KG1 (cell line): ENCODE data around the gene MRTFA.

Experiments used
- DNase-seq: peaks from one replicate; lab custom pipeline; 2025; lab: John Stamatoyannopoulos, UW

Gene MRTFA

DNA sequence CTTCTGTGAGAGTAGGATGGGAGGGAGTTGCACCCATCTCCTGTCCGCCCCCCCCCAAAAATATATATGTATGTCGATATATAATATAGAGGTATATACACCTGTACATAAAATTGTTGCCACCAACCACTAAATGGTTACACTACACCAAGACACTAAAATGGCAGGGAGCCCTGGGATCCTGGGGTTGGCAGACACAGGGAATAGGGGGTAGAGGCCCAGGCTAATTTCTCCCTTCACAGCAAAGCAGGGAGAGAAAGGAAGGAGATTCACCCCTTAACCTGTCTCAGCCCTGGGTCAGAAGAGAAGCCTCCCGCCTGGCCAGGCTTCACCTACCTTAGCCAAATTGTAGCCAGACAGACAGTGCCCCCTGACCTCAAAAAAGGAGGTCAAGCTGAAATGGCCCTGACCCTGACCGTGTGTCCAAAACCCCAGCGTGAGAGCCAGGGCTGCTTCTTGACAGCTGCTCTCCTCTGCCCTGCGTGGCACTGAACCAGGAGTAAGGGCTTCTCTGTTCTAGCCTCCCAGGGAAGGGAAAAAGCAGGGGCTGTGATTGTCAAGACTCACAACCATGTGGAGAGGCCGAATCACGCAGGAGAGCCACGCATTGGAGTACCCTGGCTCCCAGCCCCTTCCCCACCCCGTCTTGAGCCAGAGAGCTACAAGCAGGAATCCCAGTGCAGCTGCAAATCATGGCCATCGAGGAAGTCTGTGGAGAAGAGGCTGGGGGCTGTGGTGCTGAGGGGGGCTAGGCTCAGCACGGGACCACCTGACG, 225.6 kb downstream of the MRTFA start:
- DNase-seq = no peak

DNA sequence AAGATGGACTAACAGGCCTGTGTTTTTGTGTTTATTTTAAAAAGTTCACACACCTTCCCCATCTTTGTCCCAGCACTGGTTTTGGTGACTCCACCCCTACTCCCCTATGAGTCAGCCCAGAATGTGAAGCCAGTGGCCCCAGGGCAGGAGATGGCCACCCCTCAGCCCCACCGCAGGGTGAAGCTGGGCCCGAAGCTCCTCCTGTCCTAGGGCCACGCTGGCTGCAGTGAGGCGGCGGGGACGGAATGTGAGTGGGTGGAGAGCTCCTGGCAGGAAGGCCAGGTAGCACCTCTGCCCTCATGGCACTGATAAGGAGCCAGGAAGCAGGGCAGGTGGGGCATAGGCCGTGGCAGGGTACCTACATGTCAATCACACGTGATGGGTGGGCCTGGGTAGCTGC, 226.2 kb downstream of the MRTFA start:
- no peak for DNase-seq

DNA sequence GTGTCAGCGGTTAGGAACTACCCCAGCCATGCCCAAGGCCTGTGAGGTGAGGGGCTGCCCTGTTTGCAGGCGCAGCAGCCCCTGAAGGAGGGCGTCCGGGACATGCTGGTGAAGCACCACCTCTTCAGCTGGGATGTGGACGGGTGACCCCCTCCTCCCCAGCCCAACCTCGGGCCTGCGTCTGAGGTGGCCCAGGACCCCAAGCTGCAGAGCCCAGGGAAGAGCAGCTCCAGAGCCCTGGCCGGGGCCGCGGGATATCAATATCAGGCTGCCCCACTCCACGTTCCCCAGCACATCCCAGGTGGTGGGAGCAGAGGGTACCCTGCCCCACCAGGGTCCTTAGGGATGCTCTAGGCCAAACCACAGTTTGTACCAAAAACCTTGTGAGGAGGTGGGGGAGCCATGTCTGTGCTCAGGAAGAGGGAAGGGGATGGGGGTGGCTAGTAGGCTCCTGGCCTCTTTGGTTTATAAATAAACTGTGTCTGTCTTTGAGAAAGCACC, 226.9 kb downstream of the MRTFA start:
- no peak for DNase-seq

DNA sequence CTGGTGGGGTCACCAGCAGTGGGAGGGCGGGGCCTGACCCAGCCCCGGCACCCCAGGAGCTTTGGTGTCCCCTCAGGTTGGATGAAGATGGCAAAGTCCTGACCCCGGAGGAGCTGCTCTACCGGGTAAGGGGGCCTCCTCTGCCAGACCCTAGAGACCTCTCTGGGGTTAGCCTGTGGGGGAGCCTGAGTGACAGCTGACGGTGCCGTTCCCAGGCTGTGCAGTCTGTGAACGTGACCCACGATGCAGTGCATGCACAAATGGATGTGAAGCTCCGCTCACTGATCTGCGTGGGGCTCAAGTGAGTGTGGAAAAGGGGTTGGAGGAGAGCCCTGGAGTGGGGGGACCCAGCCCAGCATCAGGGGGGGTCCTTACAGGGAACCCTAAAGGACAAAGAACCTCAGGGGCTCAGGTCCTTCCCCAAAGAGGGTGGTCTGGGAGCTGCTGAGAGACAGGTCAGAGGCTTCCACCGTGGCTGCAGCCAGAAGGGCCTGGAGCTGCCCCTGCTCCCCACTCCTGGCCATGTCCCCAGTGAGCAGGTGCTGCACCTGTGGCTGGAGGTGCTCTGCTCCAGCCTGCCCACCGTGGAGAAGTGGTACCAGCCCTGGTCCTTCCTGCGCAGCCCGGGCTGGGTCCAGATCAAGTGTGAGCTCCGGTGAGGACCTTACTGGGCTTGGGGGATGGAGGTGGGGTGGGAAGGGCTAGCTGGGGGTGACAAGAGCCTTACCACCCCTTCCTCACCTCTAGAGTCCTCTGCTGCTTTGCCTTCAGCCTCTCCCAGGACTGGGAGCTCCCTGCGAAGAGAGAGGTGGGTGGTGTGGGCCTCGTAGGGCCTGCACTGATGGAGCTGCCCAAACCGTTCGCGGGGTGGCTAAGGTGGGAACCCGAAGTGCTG, 227.6 kb downstream of the MRTFA start:
- no peak for DNase-seq

DNA sequence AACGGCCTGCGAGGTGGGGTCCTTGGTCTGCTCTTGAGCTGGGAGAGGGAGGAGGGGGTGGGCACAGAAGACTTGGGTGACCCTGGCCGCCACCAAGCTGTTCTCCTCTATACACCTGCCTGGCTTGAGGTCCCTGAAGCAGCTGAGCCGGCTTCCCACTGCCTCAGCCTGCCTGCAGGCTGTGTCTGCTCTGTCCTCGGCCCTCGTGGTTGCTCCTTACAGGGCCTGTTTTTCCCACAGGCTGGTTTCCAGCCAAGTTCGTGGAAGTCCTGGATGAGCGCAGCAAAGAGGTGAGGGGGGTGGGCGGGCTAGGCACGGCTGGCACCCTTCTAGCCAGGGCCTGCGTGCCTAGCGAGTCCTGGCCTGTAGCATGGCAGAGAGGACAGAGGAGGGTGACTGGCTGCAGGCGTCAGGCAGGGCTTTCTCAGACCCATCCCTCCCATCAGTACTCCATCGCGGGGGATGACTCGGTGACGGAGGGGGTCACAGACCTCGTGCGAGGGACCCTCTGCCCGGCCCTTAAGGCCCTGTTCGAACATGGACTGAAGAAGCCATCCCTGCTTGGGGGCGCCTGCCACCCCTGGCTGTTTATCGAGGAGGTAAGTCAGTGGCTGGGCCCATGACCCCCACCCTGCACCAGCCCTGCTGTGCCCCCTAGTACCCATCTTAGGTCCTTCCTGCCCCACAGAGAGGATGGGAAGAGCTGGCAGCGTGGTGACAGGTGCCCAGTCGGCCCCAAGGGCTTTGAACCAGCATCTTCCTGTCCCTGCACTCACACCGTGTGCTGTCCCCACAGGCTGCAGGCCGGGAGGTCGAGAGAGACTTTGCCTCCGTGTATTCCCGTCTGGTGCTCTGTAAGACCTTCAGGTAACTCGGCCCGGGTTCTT, 228.4 kb downstream of the MRTFA start:
- no peak for DNase-seq

DNA sequence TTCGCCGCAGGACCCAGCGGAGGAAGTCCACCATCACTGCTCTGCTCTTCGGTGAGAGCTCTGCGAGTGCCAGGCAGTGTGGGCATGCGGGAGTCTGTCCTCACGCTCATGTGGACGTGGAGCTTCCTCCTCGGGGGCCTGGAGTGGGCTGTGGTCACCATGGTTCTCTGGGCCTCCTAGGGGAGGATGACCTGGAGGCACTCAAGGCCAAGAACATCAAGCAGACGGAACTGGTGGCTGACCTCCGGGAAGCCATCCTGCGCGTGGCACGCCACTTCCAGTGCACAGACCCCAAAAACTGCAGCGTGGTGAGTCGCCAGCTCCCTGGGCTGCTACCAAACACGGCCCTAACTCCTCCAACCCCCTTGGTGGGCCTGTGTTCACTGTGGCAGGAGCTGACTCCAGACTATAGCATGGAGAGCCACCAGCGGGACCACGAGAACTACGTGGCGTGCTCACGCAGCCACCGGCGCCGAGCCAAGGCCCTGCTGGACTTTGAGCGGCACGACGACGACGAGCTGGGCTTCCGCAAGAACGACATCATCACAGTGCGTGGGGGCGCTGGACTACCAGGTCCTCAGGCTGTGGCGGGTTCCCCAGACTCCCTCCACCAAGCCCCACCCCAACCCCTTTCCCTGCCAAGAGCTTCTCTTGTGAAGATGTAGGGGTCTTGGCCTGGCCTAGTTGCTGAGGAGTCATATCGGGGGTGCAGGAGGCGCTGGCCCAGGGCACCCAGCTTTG, 229.3 kb downstream of the MRTFA start:
- DNase-seq = no peak

DNA sequence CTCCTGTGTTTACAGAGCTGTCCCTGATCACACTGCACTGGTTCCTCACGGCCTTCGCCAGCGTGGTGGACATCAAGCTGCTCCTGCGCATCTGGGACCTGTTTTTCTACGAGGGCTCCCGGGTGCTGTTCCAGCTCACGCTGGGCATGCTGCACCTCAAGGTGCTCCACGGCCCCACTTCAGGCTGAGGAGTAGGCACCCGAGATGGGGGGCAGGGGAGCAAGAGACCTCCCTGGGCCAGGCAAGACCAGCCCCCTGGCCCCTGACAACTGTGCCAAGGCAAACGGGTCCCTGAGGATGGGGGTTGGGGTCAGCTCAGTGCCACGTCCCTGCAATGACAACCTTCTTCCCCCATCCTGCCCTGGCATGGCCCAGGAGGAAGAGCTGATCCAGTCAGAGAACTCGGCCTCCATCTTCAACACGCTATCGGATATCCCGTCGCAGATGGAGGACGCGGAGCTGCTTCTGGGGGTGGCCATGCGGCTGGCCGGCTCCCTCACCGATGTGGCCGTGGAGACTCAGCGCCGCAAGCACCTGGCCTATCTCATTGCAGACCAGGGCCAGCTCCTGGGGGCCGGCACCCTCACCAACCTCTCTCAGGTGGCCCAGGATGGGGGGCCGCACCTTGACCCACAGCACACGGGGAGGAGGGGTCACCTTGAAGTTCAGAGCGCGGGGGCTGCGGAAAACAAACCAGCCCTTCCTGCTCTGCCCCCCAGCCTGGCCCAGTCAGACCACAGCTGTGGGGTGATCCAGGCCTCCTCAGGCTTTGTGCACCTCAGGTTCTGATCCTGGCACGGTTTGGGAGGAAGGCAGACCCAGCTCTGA, 230.2 kb downstream of the MRTFA start:
- no peak for DNase-seq

DNA sequence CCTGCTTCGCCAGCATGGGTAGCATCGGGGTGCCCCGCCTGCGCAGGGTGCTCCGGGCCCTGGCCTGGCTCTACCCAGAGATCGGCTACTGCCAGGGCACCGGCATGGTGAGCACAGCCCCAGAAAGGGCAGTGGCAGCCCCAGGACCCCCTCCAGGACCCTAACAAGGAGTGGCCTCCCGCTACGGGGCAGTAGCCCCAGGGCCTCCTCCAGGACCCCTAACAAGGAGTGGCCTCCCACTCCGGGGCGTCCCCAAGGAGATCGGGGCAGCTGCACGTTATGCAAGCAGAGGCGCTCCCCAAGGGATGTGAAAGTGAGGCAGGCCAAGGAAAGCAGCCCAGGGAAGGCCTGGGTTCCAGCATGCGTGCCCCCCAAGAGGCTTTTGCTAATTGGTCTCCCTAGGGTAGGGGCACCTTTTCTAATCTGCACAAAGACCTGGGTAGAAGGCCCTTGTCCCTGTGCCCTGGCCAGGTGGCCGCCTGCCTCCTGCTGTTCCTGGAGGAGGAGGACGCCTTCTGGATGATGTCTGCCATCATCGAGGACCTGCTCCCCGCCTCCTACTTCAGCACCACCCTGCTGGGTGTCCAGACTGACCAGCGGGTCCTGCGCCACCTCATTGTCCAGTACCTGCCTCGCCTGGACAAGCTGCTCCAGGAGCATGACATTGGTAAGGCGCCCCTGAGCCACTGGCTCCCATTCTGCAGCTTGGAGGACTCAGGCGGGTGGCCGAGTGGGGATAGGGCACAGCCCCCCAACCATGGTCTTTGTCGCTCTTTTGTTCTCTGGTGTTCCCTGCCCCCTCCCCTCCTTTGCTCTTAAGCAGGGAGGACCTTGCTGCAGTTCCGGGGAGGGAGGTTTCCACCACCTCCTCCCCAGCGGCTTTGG, 231.1 kb downstream of the MRTFA start:
- no peak for DNase-seq

DNA sequence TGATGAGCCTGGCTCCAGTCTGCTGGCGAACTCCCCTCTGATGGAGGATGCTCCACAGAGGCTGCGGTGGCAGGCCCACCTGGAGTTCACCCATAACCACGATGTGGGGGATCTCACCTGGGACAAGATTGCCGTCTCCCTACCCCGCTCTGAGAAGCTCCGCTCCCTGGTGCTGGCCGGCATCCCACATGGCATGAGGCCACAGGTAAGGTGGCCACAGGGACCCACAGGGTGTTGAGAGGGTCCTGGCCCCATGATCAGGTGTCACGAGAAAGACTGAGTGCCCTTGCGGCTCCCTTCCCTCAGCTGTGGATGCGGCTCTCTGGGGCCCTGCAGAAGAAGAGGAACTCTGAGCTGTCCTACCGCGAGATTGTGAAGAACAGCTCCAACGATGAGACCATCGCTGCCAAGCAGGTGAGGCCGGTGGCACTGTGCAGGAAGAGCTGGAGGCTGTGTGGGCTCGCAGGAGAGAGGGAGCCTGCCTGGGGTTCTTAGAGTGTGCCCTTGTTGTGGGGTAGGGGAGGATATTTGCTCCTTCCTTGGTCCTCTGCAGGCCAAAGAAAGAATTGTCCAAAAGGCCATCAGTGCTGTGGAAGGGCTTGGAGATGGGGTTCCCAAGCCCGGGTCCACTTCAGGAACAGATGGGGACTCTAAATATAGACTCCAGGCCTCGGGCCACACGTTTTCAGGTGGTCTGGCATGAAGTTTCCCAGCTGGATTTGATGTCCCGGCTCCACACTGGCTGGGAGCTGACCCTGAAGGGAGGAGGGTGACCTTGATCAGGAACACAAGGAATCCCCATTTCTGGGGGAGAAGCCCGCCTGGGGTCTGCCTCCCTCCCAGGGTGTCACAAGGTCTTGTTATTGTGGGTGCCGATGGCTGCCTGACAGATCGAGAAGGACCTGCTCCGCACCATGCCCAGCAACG, 232.0 kb downstream of the MRTFA start:
- no peak for DNase-seq

DNA sequence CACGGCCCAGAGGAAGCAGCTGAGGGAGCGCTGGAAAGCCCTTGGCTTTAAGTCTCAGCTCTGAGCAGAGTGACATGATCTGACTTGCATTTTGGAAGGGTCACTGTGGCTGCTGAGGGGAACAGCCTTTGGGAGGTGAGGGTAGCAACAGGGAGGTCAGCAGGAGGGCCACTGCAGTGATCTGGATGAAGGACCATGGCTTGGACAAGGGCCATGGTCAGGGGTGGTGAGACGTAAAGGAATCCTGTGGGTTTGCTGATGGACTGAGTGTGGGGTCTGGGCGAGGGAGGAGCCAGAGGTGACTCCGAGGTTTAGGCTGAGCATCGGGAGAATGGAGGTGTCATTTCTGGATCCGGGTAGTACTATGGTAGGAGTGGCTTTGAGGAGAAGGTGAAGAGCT, 232.9 kb downstream of the MRTFA start:
- no peak for DNase-seq

DNA sequence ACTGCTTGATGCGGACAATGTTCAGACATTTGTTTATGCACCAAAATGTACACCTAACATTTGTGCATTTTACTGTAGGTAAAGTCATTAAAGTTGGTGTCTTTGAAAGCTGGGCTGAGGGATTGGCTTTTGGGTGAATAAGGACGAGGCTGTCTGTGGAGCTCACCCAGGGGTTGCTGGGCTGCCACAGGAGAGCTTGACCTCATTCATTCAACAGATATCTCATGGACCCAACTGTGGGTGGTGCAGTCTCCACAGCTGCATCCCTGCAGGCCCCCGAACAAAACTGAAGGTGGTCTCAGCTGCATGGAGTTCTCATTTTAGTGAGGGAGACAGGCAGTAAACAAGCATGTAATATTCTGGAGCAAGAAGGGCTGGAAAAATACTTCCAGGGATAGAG, 233.4 kb downstream of the MRTFA start:
- DNase-seq = no peak

DNA sequence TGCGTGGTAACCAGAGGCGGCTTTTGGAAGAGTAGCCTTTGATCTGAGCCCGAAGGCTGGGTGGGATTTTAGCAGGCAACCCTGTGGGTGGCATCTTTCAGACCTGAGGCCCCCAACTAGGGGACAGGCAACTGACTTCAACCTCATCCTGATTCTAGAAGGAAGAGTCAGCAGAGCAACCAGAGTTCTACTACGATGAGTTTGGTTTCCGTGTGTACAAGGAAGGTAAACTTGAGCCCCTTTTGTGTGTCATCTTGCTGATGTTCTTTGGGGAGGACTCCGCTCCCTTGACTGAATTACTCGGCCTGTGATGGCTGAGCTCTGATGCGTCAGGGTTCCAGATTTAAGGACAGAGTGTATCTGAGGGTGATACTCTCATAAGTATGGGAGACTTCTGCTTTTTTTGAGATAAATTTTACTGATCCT, 234.5 kb downstream of the MRTFA start:
- DNase-seq = no peak

DNA sequence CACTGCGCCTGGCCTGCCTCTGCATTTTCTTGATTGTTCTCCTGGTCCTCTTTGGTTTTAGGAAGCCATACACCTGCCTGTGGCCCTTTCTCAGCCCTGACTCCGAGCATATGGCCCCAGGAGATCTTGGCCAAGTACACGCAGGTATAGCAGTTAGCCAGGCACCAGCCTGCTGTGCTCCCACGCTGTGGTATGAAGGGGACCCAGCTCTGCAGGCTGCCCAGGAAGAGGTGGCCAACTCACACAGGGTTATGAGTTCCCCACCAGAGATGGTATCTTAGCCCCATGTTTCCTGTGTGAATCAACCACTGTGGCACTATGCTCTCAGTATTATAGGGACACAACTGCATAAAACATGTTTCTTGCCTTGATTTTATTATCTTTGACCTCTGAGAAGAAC, 235.0 kb downstream of the MRTFA start:
- DNase-seq = peak; percentile 24

DNA sequence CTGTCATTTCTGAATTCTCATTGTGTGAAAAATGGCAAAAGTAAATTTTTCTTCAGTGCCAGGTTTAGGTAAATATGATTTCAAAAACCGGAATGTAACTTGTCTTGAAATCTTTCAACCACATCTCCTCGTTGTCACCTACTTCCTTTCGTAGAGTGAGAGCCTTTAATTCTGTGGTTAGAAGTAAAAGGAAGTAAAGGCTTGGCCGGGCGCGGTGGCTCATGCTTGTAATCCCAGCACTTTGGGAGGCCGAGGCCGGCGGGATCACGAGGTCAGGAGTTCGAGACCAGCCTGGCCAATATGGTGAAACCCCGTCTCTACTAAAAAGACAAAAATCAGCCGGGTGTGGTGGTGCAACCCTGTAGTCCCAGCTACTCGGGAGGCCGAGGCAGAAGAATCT, 236.4 kb downstream of the MRTFA start:
- peak; percentile 60 for DNase-seq

DNA sequence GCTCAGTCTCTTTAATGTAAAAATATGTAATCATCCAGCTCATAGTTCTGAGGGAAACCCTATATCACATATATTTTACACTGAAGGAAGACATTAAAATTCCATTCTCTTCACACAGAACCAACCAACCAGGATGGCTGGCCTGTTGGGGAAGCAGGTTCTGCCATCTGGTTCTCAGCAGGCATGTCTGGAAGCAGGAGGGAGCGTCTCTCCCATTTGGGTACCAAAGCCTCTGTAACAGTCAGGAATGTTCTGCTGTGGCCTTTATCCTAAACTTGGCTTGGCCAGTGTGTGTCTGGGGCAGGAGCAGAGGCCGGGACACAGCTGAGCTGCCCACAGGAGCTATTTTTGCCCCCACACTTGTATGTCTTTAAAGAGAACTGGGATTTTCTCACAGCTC, 236.9 kb downstream of the MRTFA start:
- DNase-seq = no peak

DNA sequence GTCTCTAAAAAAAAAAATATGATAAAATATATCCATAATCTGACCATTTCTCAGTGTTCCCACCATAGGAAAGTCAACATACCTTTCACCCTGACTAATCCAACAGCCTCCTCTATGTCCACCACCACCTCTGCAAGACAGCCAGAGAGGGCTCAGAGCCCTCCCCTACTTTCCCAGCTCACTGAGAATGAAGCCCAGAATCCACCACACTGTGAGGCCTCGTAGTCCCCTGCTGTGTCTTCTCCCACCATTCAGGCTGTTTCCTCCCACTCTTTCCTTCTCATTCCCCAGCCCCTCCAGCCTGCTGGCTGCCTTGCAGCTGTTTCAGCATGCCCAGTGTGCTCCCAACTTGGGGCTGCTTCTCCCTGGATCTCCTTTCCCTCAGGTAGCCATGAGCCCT, 239.1 kb downstream of the MRTFA start:
- DNase-seq = no peak

DNA sequence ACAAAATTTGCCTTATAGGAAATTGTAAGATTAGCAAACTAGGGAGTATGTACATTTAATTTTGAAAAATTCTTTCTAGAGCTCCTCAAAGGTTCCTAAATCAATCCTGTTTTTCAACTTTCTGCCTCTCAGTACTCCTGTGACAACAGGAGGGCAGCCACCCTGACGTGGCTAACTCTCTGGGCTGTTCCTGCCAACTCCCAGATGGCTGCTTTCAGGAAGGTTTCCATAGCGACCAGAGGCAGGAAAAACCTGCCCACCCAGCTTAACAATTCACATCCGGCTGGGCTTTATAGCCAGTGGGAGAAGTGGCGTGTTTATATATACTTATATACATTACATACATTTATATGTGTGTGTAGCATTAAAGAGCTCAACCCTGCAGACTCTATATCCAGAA, 239.6 kb downstream of the MRTFA start:
- DNase-seq = no peak

DNA sequence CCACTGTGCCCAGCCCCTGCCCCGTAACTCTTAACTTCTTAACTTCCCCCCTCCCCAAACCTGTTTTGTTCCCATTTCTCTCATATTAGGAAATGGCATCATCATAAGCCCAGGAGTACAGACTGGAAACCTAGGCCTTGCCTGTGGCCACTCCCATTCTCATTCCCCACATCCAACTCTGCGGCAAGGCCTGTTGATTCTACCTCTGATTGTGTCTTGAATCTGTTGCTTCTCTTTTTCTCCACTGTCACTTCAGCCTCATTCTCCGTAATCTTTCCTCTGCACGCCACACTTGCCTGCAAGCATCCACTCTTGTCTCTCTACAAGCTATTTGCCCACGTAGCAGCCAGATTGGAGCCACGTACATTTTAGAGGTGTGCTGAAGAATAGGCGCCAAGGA, 240.9 kb downstream of the MRTFA start:
- no peak for DNase-seq
